ENCODE measurements around the gene RNASE8. TPM values are rescaled to one million over a fixed set of nuclear protein-coding genes. Genes with fewer than 3 reads are reported as not detected.

Gene RNASE8
- total RNA-seq, 2 donors from 2014 or later: not detected

DNA sequence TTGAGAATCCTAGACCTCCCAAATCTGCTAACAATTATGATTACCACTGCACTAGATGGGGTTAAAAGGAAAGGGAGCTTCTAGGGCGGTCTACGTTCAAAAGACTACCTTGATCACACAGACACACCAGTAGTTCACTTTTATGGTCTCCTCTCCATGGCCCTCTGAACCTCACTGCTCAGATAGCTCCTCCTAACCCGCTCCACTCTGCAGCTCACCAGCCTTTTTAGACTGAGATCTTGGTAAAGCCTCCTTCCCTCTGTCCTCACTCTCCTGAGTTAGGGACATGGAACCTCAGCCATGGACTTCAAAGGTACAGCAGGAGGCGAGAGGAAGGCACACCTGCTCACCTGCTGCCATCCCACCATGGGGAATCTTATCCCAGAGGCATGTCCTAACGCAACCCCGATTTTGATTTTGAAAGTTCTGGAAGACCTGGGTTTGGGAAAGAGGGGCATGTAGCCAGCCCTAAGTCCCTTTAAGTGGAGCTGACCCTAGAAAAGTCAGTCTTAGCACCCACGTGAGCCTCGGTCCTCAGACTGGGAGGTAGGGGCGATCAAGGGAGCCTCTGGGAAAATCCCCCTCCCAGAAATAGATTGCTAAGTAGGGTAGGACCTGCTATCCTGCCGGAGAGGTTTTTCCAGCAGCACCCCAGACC lies 39.5 kb downstream of the RNASE8 start:
- no peak for DNase-seq (ENCODE audit: low spot score)
- intact Hi-C loops (cut with DNase I): no loop called here

DNA sequence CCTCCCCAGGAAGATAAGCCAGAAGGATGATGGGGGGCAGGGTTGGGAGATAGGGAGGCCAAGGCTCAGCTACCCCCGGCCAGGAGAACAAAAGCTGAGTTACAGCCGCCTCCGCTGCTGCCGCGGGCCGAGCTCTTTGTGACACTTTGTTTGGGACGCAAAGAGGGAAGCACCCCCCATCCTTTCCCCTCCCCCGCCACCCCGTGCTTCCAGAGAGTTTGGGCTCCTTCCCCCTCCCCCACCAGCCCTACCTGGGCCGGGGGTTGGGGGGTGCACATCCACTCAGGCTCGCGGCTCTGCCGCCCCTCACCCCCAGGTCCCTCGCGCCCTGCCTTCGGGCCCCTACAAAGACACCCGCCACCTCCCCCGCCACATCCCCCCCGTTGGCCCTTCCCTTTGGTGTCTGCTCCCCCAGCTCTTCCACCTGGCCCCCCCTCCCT lies 40.0 kb downstream of the RNASE8 start:
- DNase-seq (ENCODE audit: low spot score): no peak
- intact Hi-C loops (cut with DNase I): no loop called here

DNA sequence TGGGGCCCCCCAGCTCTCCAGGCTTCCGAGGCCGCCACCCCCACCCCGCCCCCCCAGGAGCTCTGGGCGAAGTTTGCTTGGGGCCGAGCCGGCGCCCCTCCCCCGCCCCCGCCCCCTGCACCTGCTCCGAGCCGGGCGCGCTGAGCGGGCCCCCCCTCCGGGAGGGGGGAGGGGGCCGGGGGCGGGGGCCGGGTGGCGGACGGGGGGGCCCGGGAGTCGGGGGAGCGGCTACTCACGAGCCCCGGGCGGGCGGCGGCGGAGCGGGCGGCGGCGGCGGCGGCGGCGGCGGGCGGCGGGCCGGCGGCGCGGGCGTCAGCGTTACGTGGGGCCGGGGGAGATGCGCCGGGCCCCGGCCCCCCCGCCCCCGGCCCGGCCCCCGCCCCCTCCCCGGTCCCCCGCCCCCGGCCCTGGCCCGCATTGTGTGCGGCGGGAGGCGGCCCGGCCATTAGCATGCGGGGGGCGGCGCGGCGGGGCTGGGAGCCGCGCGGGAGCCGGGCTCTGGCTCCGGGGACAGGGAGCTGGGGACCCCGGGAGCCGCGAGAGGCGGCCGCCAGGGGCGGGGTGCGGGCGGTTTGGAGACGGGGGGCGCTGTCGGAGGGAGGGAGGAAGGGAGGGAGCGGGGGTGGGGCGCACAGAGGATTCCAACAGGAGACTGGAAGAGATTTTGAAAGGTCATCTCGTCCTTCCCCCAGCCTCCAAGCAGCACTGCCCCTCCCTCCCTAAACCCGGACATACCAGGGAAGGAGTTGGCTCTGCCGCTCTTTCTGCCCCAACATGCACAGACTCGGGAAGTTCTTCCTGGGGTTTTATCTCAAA lies 40.7 kb downstream of the RNASE8 start, which contains the start of gene ZNF219:
ZNF219 (minus strand) TSS at position 580 of the 816 bp plus-strand sequence. CDS start 5,064 bp downstream, outside the sequence.
- no peak for DNase-seq (ENCODE audit: low spot score)

DNA sequence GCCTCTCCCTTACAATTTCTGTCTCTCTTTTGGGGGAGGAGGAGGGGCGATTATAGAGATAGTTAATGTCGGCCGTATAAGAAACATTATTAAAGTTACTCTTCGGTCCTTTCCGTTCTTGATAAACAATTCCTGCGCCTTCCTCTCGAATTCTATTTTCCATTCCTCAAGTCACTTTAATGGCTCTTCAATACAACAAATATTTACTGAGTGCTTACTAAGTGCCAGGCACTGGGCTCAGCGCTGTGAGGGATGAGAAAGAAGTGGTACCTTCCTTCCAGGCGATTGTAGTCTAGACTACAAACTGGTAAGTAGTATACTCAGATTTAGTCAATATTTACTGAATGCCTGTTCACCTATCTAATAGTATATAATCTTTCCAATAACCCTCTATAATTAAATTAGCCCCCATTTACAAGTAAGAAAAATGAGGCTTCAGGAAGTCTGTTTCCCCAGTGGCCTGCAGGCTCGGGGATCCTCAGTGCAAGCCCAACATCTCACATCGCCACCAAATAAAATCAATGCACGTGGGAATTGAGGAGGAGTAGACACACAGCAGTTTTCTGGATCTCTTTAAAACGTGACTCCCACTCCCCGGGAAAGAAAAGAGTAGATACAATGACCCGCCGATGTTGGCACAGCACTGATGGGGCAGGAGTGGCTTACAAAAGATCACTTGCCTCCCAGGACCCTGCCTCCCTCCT lies 41.4 kb downstream of the RNASE8 start:
- no peak for DNase-seq (ENCODE audit: low spot score)
- intact Hi-C loops (cut with DNase I): no loop called here

More for the DNA sequence above, 40.7 kb downstream of the RNASE8 start, which contains the start of gene ZNF219:
- intact Hi-C loops (cut with DNase I): no loop called here

DNA sequence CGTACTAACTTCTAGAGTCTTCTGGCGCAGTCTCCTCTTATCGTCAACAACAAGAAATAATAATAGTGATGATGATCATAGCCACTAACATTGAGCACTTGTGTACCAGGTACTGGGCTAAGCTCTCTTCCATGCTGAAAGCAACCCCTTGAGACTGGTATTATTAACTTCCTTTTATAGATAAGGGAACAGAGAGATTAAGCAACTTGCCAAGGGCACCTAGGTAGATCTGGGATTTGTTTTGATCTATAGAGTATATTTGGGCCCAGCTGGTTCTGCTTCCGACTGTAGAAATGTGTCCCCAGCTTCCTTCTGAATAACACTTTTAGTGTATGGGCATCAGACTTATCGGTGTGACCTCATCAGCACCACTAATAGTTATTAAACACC lies 42.0 kb downstream of the RNASE8 start:
- intact Hi-C loops (cut with DNase I): no loop called here
- DNase-seq (ENCODE audit: low spot score): no peak

DNA sequence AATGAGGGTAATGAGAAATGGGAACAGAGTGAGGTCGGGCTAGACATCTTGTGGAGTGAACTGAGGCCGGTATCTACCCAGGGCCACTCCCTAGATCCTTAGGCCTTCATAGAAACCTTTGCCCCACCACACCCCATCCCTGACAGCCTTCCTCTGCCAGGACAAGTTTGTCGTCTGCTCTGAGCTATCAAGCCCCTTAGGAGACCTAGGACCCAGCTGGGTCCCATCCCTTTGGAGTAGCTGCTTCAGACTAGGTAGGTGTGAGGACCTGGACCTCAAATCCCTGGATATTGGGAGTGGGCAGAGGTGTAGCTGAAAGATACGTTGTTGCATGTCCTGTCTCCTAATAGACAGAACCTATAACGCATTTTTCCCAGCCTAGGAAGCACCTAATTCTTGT lies 43.3 kb downstream of the RNASE8 start, which contains the start of gene TMEM253:
TMEM253 (plus strand) TSS at position 136 of the 400 bp plus-strand sequence. CDS start 278 bp downstream, outside the sequence.
- DNase-seq (ENCODE audit: low spot score): no peak
- intact Hi-C loops (cut with DNase I): no loop called here

DNA sequence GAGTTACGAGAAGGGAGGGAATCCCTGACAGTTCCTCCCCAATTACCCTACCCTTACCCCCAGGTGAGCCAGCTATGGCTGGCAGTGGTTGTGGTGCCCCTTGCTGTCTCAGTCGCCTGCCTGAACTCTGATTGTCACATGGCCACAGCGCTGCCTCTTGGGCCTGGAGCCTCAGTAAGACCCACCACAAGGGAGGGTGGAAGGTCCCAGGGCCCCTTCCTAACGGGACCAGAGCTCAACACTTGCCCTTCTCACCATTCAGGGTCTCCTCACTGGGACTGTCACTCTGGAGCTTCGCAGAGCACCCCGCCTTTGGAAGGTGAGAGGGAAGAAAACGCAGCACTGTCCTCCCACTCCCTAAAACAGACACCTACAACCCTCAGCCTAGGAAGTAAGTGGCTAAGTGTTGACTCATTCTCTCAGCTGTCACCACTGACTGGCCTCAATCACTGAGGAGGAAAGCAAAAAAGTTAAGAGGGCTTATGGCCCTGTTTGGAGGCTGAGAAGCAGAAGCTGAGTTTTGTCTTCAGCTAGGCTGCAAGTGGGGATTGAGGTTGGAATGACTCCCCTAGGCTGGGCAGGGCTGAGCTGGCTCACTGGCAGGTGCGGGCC lies 44.3 kb downstream of the RNASE8 start:
- DNase-seq (ENCODE audit: low spot score): no peak
- intact Hi-C loops (cut with DNase I): no loop called here

DNA sequence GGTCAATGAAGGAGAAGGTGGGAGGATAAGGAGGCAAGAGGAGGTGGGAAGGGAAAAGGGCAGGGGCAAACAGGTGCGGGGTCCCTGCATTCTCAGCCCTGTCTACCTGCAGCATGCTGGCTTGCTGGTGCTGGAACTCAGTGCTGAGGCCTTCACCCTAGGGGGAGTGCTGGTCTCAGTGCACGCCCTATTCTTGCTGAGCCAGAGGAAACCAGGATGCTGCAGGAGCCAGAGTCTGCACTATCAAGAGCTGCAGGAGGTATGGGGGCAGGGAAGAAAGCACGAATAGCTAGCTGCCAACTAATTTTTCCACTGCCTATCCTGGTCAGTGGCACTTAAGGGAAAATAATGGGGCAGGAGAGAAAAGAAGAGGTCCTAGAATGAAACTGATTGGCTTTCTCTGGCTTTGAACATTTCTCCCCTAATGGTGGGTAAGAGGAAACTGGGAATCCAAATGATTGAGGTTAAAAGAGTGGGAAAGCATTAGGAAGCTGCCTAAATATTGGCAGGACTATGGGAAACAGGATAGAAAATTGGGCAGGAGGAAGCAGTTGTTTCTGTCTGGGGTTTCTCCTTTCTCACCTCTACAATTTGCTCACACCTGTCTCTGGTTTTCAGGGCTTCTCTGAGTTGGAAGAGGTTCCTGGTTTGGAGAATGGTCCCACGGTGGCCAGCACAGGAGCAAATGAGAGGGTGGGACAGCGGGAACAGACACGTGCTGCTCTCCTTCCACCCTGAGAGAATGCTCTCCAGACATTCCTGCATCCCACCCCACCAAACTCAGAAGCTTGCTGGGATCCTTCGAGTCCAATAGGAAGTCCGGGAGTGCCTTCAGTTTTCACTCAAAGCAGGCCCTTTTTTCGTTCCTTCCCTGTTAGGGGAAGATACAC lies 45.1 kb downstream of the RNASE8 start:
- no peak for DNase-seq (ENCODE audit: low spot score)
- intact Hi-C loops (cut with DNase I): no loop called here

DNA sequence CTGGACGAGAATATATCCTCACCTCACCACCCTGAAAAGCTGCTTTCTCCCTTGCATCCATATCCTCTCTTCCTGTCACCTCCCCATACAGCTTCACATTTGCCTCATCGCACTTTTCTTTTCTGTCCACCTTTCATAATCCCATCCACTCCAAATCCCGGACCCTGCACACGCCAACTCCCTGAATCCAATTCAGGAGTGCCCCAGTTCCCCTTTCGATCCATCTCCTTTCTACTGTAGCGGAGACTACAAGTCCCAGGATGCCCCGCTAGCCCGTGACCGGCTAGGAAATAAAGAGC lies 45.7 kb downstream of the RNASE8 start:
- no peak for DNase-seq (ENCODE audit: low spot score)
- intact Hi-C loops (cut with DNase I): no loop called here

DNA sequence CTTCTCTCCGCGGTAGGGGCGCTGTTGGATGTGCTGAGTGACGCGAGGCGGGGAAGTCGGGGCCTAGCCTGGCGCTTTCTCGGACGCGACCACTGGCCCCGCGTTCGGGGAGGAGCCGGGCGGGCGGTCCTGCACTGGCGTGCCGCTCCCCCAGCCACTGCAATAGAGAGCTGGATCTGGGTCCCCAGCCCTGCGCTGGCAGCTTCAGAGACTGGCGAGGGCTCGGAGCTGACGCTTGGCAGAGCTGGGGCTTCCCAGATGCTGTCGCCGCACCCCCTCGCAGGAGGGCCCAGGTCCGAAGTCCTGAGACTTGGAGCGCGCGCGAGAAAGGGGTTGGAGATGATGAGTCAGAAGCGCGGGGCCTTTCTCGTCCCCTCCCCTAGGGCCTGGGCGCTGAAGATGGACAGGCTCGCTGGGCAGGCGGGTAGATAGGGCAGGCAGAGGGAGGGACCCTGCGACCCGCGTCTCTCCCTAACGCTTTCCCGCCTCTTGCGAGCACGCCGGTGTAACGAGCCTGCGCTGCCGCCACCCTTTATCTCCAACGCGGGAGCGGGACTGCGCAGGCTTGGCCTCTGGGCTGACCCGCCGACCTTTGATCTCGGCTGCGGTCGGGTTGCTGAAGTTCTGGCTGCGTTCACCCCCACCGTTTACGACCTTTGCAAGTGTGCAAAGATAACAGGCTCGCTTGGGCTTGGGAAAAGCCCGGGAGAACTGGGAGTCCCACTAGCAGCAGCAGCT lies 46.3 kb downstream of the RNASE8 start:
- intact Hi-C loops (cut with DNase I): no loop called here
- peak; percentile 99 for DNase-seq (ENCODE audit: low spot score)

DNA sequence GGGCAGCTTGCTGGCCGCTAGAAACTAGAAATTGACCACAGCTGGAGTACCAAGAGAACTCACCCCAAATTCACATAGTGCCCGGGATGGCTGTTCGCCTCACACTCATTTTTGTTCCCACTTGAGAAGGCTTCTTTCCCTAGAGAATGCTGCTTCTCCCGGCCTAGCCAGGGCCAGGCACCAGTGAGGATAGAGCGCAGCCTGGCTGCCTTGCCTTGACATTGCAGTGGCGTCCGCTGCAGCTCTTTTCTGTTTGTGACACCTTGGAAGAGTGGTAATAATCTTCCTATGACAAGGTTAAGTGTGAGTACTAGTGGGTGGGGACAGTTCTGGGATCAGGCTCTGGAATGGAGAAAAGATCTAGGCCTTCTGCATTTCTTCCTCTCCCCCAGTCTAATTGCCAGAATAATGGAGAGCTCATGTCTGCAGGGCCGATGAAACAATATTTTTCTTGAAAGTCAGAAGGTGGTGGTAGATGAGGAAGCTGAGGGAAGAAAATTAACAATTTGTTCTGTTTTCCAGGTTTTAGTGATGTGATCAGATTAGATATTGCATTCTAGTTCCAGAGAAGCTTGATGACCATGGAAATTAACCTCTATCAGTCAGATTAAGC lies 46.9 kb downstream of the RNASE8 start:
- intact Hi-C loops (cut with DNase I): loop anchor here (5.0 kb wide), 2 partner anchors 32 to 37 kb away; partner anchors contain the start of gene ARHGEF40 (in 1 of the 2)
- peak; percentile 93 for DNase-seq (ENCODE audit: low spot score)

DNA sequence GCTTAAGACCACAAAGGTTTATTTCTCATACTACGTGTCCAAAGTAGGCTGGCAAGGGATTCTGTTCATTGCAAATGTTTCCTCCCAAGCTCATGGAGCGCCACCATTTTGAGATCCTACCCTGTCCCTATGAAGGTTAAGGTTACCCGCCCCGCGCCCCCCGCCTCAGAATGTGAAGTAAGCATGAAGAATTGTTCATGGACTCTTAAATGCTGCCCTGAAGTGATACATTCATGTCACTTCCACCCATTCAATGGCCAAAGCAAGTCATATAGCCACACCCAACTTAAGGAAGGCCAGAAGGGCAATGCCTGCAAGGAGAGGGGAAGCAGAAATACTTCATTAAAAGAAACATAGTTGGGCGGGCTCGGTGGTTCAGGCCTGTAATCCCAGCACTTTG lies 47.5 kb downstream of the RNASE8 start:
- intact Hi-C loops (cut with DNase I): loop anchor here (5.0 kb wide), 2 partner anchors 33 to 38 kb away; partner anchors contain the start of gene ARHGEF40 (in 1 of the 2)
- DNase-seq (ENCODE audit: low spot score): no peak

DNA sequence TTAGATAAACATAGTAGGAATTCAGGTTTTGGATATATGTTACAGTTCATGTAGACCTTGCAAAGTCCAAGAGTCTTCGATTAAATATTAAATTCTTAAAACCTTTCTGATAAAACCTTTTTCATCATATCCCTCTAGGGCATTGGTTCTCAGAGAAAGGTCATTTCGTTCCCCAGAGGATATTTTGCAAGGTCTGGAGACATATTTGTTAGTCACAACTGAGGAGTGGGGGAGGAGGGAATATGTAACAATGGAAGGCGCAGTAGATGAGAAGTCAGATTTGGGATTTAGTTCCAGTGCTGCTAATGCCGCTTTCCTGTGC lies 48.5 kb downstream of the RNASE8 start:
- intact Hi-C loops (cut with DNase I): loop anchor here (5.0 kb wide), 2 partner anchors 34 to 39 kb away; partner anchors contain the start of gene ARHGEF40 (in 1 of the 2)
- DNase-seq (ENCODE audit: low spot score): no peak

DNA sequence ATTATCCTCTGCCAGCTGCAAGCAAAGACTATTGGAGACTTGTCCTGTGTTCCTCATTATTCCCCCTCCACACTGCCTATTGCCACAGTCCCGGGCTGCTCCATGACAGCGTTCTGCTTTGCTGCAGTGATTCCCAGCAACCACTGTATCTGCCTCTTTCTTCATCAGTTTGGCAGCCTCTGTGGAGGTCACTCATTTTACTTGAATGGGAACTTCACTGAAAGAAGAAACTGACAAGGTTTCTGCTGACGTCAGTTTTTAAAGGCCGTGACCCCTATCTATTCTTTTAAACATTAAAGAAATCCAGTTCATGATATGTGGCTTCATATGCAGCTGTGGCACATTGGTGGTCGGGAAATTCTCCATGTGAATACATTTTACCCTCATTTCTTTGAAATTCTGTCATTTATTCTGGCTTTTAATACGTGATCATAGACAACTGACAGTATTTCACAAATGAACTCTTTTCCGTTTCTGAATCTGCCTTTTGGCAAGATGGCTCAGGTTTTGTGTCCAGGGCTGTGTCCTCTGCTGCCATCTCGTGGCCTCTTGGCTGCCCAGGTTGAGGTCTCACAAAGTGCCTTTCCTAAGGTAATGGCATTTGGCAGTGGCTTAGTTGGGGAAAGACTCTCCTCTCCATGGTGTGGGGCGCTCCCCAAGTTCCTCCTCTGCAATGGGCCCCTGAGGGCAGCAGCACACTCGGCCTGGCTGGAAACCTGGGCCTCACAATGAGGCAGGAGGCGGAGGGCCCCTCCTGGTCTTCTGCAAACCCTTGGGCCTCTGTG lies 49.1 kb downstream of the RNASE8 start:
- intact Hi-C loops (cut with DNase I): loop anchor here (5.0 kb wide), 2 partner anchors 34 to 39 kb away; partner anchors contain the start of gene ARHGEF40 (in 1 of the 2)
- peak; percentile 91 for DNase-seq (ENCODE audit: low spot score)

DNA sequence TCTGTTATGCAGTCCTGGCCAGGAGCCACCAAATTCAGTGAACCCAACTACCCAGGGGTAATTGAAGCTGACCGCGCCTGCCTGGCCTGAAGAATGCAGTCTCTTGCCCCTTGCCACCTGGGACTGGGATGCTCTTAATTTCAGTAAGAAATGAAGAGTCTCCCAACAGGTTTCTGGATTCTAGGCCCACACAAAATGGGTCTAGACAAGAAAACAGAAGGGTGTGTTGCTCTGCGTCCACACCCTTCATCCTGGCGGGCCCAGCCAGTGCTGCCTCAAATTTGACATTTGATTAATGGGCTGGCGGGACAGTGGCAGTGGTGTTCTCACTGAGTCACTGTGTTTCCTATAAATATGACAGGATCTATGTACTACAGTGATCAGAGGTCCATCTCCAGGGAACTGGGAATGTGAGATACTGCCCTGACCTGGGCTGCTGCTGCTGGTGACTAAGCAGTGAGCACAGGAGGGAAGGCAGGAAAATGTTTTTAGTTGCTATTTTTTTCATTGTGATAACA lies 49.7 kb downstream of the RNASE8 start:
- intact Hi-C loops (cut with DNase I): loop anchor here (5.0 kb wide), 2 partner anchors 35 to 40 kb away; partner anchors contain the start of gene ARHGEF40 (in 1 of the 2)
- DNase-seq (ENCODE audit: low spot score): peak; percentile 85

Data from posterior vena cava (tissue), 2 donors.